Stimulated activated CD8-positive, alpha-beta memory T cell treated with anti-CD3 and anti-CD28 coated beads, Interleukin-2, amount 100 ng/mL, for 1 hour (primary cell): ENCODE data around the gene NDUFS7.

Experiments
- DNase-seq, 2 donors: peaks; one replicate each; pipeline ENCODE4 v3.0.0-alpha.2; 2020; ENCODE audit warnings: low read depth in 2 of 2

Gene NDUFS7

GRCh38 chr19:1383312-1384084, at the start of gene NDUFS7:
TSS of gene NDUFS7 (plus strand) at chr19:1383907. CDS start at chr19:1383927, 20 bp downstream.
- DNase-seq: peak; percentile 86 to 93

DNA sequence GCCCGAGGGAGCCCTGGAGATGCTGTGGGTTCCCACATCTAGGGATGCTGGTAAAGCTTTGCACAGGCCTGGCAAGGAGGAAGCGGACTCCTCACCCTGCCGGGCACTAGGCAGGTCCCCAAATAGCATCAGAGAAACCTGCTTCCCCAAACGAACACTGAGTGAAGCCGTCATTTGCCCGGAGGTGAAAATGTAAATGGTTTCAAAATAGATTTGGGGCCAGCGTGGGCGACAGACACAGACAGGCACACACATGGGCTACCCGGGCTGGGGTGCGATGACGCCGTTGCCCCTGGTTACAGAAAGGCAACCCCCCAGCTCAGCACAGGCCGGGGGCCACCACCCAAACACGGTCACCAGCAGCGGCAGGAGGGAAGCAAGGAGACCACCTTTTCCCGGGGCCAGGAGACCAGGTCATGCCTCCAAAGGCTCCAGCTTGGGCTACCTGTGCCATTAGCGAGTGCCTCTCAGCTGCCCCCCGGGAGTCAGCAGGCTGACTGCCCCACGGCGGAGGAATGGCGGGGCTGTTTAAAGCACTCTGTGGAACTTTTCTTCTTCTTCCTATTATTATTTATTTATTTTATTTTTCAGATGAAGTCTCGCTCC, 47.5 kb upstream of the NDUFS7 start:
- no peak for DNase-seq

DNA sequence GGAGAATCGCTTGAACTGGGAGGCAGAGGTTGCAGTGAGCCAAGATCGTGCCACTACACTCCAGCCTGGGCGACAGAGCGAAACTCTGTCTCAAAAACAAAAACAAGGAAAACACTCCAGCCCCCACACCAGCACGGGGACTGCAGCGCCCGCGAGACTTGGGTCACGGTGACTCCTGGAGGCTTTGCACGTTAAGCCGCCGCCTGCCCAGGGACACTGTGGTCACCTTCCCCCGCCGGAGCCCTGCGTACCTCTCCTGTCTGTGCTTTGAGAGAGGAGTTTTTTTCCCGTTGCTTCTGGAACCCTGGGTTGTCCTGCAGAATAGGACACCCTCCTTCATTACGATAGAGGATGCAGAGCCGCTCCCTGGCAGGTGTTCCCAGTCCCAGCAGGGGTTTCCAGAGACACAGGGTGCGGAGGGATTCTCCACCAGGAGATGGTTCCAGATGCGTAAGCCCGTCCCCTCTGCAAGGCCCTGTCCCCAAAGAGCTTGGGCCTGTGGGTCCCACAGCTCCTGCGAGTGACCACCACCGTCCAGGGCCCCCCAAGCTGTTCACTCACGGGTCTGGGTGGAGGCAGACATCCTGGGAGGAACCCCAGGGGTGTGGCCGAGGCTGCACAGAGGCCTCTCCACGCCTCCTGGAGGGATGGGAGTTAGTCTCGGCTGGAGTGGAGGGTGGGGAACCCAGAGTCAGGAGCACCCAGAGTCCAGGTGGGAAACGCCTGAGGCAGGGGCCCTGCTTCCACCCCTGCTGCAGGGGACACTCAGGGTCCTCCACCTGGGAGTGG, 42.8 kb upstream of the NDUFS7 start:
- DNase-seq: no peak

- DNase-seq: no peak
Measured at GRCh38 chr19:1343041-1343440, 40.7 kb upstream of the NDUFS7 start.

DNA sequence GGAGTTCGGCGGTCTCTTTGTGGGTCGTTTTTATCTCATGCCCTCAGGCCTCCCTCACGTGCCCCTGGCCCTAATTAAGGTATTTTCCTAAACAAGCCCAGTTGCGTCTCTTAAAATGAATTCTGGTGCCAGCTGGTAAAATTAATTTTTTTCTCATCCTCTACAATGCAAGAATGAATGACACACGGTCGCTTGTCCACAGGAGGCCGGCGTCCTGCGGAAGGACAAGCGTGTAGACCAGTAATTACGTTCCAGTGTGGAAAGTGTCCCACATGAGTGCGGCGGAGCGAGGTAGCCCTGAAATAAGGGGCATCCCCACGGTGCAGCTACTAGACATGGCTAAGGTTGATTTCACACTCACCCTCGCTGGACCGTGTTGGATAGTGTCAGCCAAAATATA, 34.5 kb upstream of the NDUFS7 start:
- DNase-seq: no peak

GRCh38 chr19:1350867-1351266, 32.8 kb upstream of the NDUFS7 start:
- no peak for DNase-seq

- no peak for DNase-seq
Measured at GRCh38 chr19:1351381-1351851, 32.3 kb upstream of the NDUFS7 start.

GRCh38 chr19:1353144-1353543, 30.6 kb upstream of the NDUFS7 start:
- no peak for DNase-seq

- DNase-seq: no peak
Measured at GRCh38 chr19:1354970-1355567, 28.6 kb upstream of the NDUFS7 start.

- no peak for DNase-seq
Measured at GRCh38 chr19:1355568-1356507, 27.9 kb upstream of the NDUFS7 start.

GRCh38 chr19:1356508-1356865, 27.2 kb upstream of the NDUFS7 start:
- DNase-seq: no peak

GRCh38 chr19:1357531-1358109, 26.1 kb upstream of the NDUFS7 start:
- no peak for DNase-seq

GRCh38 chr19:1360126-1360817, 23.4 kb upstream of the NDUFS7 start:
- no peak for DNase-seq

DNA sequence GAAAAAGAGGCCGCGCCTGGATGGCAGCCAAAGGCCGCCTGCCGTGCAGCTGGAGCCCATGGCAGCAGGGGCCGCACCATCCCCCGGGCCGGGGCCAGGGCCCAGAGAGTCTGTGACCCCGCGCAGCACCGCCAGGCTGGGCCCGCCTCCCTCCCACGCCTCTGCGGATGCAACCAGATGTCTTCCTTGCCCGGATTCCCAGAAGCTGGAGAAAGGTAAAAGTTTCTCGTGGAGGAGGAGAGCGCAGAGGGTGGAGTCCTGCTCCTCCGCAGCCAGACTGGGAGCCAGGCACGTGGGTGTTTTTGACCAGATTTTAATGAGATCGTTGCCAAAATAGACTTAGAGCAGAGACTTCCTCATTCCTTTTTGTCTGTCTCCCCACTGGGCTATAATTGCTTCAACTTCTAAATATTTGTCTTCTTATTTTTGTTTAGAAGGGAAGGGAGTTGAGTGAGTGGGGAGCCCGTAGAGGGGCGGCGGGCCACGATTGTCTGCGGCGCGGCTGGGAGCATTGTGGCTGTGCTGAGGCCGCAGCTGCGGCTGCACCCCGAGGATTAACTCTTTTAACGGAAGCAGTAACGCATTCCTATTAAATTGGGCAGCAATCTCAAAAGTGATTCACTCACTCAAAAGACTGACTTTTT, 22.8 kb upstream of the NDUFS7 start:
- no peak for DNase-seq

- no peak for DNase-seq
Measured at GRCh38 chr19:1361601-1362386, 21.9 kb upstream of the NDUFS7 start.

- DNase-seq: no peak
Measured at GRCh38 chr19:1362387-1363257, 21.1 kb upstream of the NDUFS7 start.

GRCh38 chr19:1363599-1363998, 20.1 kb upstream of the NDUFS7 start:
- no peak for DNase-seq
